ENCODE results near the gene CARNS1.
"Not testable (repeated sequence)": the region's sequence is repeated elsewhere in the genome, so short reads cannot be mapped to it uniquely, and the experiment has no call there.

The CARNS1 gene

GRCh38 chr11:67464411-67465188 lies 49.1 kb downstream of the CARNS1 start:
- Histone ChIP-seq H3K4me3 (ENCODE audit: severe bottlenecking) (peak overlapping the region; percentile 51), H3K4me1 (ENCODE audit: insufficient read depth, poor library complexity, severe bottlenecking) (peaks cover 10% of the 10 kb centered on the region), H3K9me3 (ENCODE audit: severe bottlenecking) (no peaks in the 10 kb centered on the region), H3K27me3 (ENCODE audit: insufficient read depth, poor library complexity, severe bottlenecking) (no peaks in the 10 kb centered on the region), H3K36me3 (ENCODE audit: low read depth) (no peaks in the 10 kb centered on the region), H3K27ac (ENCODE audit: poor library complexity, severe bottlenecking) (peak overlapping the region; percentile 76)
- ATAC-seq (ENCODE audit: low read depth) (peak; percentile 73), DNase-seq (ENCODE audit: low spot score) (peak; percentile 95)
- TF ChIP-seq CTCF (IDR thresholded peaks at IDR 0.05; ENCODE audit: poor library complexity, severe bottlenecking), result no peak

GRCh38 chr11:67465189-67465510 lies 49.7 kb downstream of the CARNS1 start:
- DNase-seq (ENCODE audit: low spot score), result no peak
- ATAC-seq (ENCODE audit: low read depth), result no peak; the same call in 2 of the 3 replicates
- Histone ChIP-seq H3K36me3 (ENCODE audit: low read depth) (no peaks in the 10 kb centered on the region), H3K27ac (ENCODE audit: poor library complexity, severe bottlenecking) (peak overlapping the region; percentile 76), H3K4me3 (ENCODE audit: severe bottlenecking) (peak overlapping the region; percentile 51), H3K27me3 (ENCODE audit: insufficient read depth, poor library complexity, severe bottlenecking) (no peaks in the 10 kb centered on the region), H3K4me1 (ENCODE audit: insufficient read depth, poor library complexity, severe bottlenecking) (peaks cover 10% of the 10 kb centered on the region), H3K9me3 (ENCODE audit: severe bottlenecking) (no peaks in the 10 kb centered on the region)
- TF ChIP-seq CTCF (IDR thresholded peaks at IDR 0.05; ENCODE audit: poor library complexity, severe bottlenecking), result no peak

- H3K27ac ChIP-seq (ENCODE audit: poor library complexity, severe bottlenecking), result peak overlapping the region; percentile 76
Observed at GRCh38 chr11:67465530-67465929, 50.1 kb downstream of the CARNS1 start.

GRCh38 chr11:67466367-67466766 lies 50.9 kb downstream of the CARNS1 start:
- Histone ChIP-seq H3K36me3 (ENCODE audit: low read depth) (no peaks in the 10 kb centered on the region), H3K9me3 (ENCODE audit: severe bottlenecking) (no peaks in the 10 kb centered on the region), H3K4me3 (ENCODE audit: severe bottlenecking) (no peak overlapping the region), H3K27ac (ENCODE audit: poor library complexity, severe bottlenecking) (peak overlapping the region; percentile 76), H3K27me3 (ENCODE audit: insufficient read depth, poor library complexity, severe bottlenecking) (no peaks in the 10 kb centered on the region), H3K4me1 (ENCODE audit: insufficient read depth, poor library complexity, severe bottlenecking) (peaks cover 10% of the 10 kb centered on the region)
- no peak for DNase-seq (ENCODE audit: low spot score)
- no peak for ATAC-seq (ENCODE audit: low read depth)
- TF ChIP-seq CTCF (IDR thresholded peaks at IDR 0.05; ENCODE audit: poor library complexity, severe bottlenecking), result no peak

More at GRCh38 chr11:67465530-67465929, 50.1 kb downstream of the CARNS1 start:
- not testable (repeated sequence) for H3K4me1 ChIP-seq (ENCODE audit: insufficient read depth, poor library complexity, severe bottlenecking); H3K9me3 ChIP-seq (ENCODE audit: severe bottlenecking); H3K36me3 ChIP-seq (ENCODE audit: low read depth); DNase-seq (ENCODE audit: low spot score); H3K27me3 ChIP-seq (ENCODE audit: insufficient read depth, poor library complexity, severe bottlenecking); ATAC-seq (ENCODE audit: low read depth)
- H3K4me3 ChIP-seq (ENCODE audit: severe bottlenecking), result peak overlapping the region; percentile 51

GRCh38 chr11:67466962-67467771 lies 51.7 kb downstream of the CARNS1 start:
- DNase-seq (ENCODE audit: low spot score), result no peak
- Histone ChIP-seq H3K4me3 (ENCODE audit: severe bottlenecking) (no peak overlapping the region), H3K36me3 (ENCODE audit: low read depth) (no peaks in the 10 kb centered on the region), H3K27ac (ENCODE audit: poor library complexity, severe bottlenecking) (peak overlapping the region; percentile 76), H3K27me3 (ENCODE audit: insufficient read depth, poor library complexity, severe bottlenecking) (no peaks in the 10 kb centered on the region), H3K4me1 (ENCODE audit: insufficient read depth, poor library complexity, severe bottlenecking) (peaks cover 10% of the 10 kb centered on the region), H3K9me3 (ENCODE audit: severe bottlenecking) (no peaks in the 10 kb centered on the region)
- no peak for TF ChIP-seq CTCF (IDR thresholded peaks at IDR 0.05; ENCODE audit: poor library complexity, severe bottlenecking)
- no peak for ATAC-seq (ENCODE audit: low read depth)

Measured in RWPE2 (cell line).